Smooth muscle cell (in vitro differentiated cells): ENCODE data around the gene NAGLU. TPM values are rescaled to one million over a fixed set of nuclear protein-coding genes. Genes with fewer than 3 reads are reported as not detected.

Source experiments
- DNase-seq: peaks from one replicate; lab custom pipeline; 2025; ENCODE audit not compliant: unreplicated experiment; lab: John Stamatoyannopoulos, UW
- H2AFZ ChIP-seq: fragments of 200-600 bp; sonication (generic); 2 replicates; pipeline ENCODE4 v1.6.0; 2016; ENCODE audit warnings: antibody characterized with exemption, low read depth, mild to moderate bottlenecking
- H3F3A ChIP-seq: fragments of 200-600 bp; sonication (generic); 2 replicates; pipeline ENCODE4 v1.6.0; 2017; ENCODE audit warnings: antibody characterized with exemption, low read depth
- H3K27ac ChIP-seq: fragments of 200-600 bp; sonication (generic); 2 replicates; pipeline ENCODE4 v1.5.1; 2016; ENCODE audit warnings: low read depth, mild to moderate bottlenecking
- H3K27me3 ChIP-seq: fragments of 200-600 bp; sonication (generic); 2 replicates; pipeline ENCODE4 v1.6.1; 2016; ENCODE audit warnings: low read depth, mild to moderate bottlenecking
- H3K36me3 ChIP-seq: fragments of 200-600 bp; sonication (generic); 2 replicates; pipeline ENCODE4 v1.5.1; 2016; ENCODE audit warnings: low read depth
- H3K4me1 ChIP-seq: fragments of 200-600 bp; sonication (generic); 2 replicates; pipeline ENCODE4 v1.5.1; 2016; ENCODE audit warnings: low read depth
- H3K4me2 ChIP-seq: fragments of 200-600 bp; sonication (generic); 2 replicates; pipeline ENCODE4 v1.6.0; 2016; ENCODE audit warnings: mild to moderate bottlenecking
- H3K4me3 ChIP-seq: fragments of 200-600 bp; sonication (generic); 2 replicates; pipeline ENCODE4 v1.5.1; 2016; ENCODE audit warnings: mild to moderate bottlenecking
- H3K79me2 ChIP-seq: fragments of 200-600 bp; sonication (generic); 2 replicates; pipeline ENCODE4 v1.6.0; 2016; ENCODE audit warnings: low read depth, mild to moderate bottlenecking
- H3K9ac ChIP-seq: fragments of 200-600 bp; sonication (generic); 2 replicates; pipeline ENCODE4 v1.6.0; 2016; ENCODE audit warnings: low read depth
- H3K9me3 ChIP-seq: fragments of 200-600 bp; sonication (generic); replicated peaks from 2 replicates; pipeline ENCODE4 v1.5.1; 2016; ENCODE audit warnings: low read depth
- H4K20me1 ChIP-seq: fragments of 200-600 bp; sonication (generic); 2 replicates; pipeline ENCODE4 v1.6.0; 2016; ENCODE audit warnings: low read depth
- CTCF ChIP-seq: fragments of 200-600 bp; sonication (generic); IDR thresholded peaks from 2 replicates; pipeline ENCODE4 v1.5.1; 2017; ENCODE audit warnings: borderline replicate concordance, mild to moderate bottlenecking, antibody characterized with exemption; ENCODE audit not compliant: insufficient read depth, poor library complexity, severe bottlenecking
- WGBS: methylation state at CpG from one replicate; pipeline ENCODE4 v1.1.7; 2016; ENCODE audit warnings: low lambda C conversion rate; 5-methylcytosine and 5-hydroxymethylcytosine counted together
- polyA plus RNA-seq: library from polyadenylated mRNA; unstranded; fragments of >200 nt; fragmentation: Nextera tagmentation; extraction: Ambion mirVana; gene quantifications from 2 replicates; pipeline ENCODE4 v1.2.1, GENCODE V29; 2016
- total RNA-seq: library from RNA; depleted of rRNA; stranded (reverse); fragments of >200 nt; gene quantifications from 2 replicates; pipeline ENCODE4 v1.2.3, GENCODE V29; 2014

Gene NAGLU
- total and polyA plus RNA-seq, 2 experiments from 2014 or later = 23.0 to 51.6 TPM

- Histone ChIP-seq H2AFZ (peak overlapping the region; percentile 40), H3K36me3 (no peaks in the 10 kb centered on the region), H3K9ac (peak overlapping the region; percentile 57), H3K4me3 (peak overlapping the region; percentile 79), H3K79me2 (peaks cover 9% of the 10 kb centered on the region), H4K20me1 (peaks cover 3% of the 10 kb centered on the region), H3K4me2 (peak overlapping the region; percentile 91), H3F3A (peaks cover 16% of the 10 kb centered on the region), H3K9me3 (no peaks in the 10 kb centered on the region), H3K27me3 (no peaks in the 10 kb centered on the region), H3K27ac (peak overlapping the region; percentile 64), H3K4me1 (peaks cover 12% of the 10 kb centered on the region)
- peak; percentile 64 for TF ChIP-seq CTCF
- 1% methylated on average over 20 of the region's 20 CpGs for WGBS
- peak; percentile 16 for DNase-seq
Observed at GRCh38 chr17:42578282-42578869, 42.3 kb downstream of the NAGLU start.

GRCh38 chr17:42579794-42580551 is 43.9 kb downstream of the NAGLU start:
- Histone ChIP-seq H2AFZ (no peak overlapping the region), H4K20me1 (peaks cover 3% of the 10 kb centered on the region), H3K79me2 (peaks cover 9% of the 10 kb centered on the region), H3K36me3 (no peaks in the 10 kb centered on the region), H3K4me3 (no peak overlapping the region), H3K27me3 (no peaks in the 10 kb centered on the region), H3K4me2 (no peak overlapping the region), H3K4me1 (peaks cover 12% of the 10 kb centered on the region), H3F3A (peaks cover 14% of the 10 kb centered on the region), H3K9me3 (no peaks in the 10 kb centered on the region), H3K27ac (no peak overlapping the region), H3K9ac (no peak overlapping the region)
- no peak for DNase-seq
- WGBS = 75% methylated on average over 2 of the region's 2 CpGs
- TF ChIP-seq CTCF = no peak

GRCh38 chr17:42581744-42582270 is 45.8 kb downstream of the NAGLU start:
- Histone ChIP-seq H4K20me1 (peaks cover 3% of the 10 kb centered on the region), H3K4me2 (no peak overlapping the region), H3K4me1 (peaks cover 7% of the 10 kb centered on the region), H2AFZ (no peak overlapping the region), H3K4me3 (no peak overlapping the region), H3K36me3 (no peaks in the 10 kb centered on the region), H3F3A (peaks cover 7% of the 10 kb centered on the region), H3K9ac (no peak overlapping the region), H3K27me3 (no peaks in the 10 kb centered on the region), H3K9me3 (no peaks in the 10 kb centered on the region), H3K27ac (no peak overlapping the region), H3K79me2 (peaks cover 4% of the 10 kb centered on the region)
- DNase-seq = no peak
- no peak for TF ChIP-seq CTCF
- WGBS = 98% methylated on average over 10 of the region's 10 CpGs

GRCh38 chr17:42584880-42585279 is 48.8 kb downstream of the NAGLU start:
- Histone ChIP-seq H3K79me2 (no peaks in the 10 kb centered on the region), H4K20me1 (no peaks in the 10 kb centered on the region), H3F3A (peaks cover 3% of the 10 kb centered on the region), H3K9me3 (no peaks in the 10 kb centered on the region), H3K9ac (no peak overlapping the region), H3K4me1 (no peaks in the 10 kb centered on the region), H3K27me3 (no peaks in the 10 kb centered on the region), H3K36me3 (no peaks in the 10 kb centered on the region), H3K4me2 (no peak overlapping the region), H3K27ac (no peak overlapping the region), H2AFZ (no peak overlapping the region), H3K4me3 (no peak overlapping the region)
- 94% methylated on average over 9 of the region's 9 CpGs for WGBS
- no peak for TF ChIP-seq CTCF
- no peak for DNase-seq
